Measurements from ENCODE around the gene SLC15A5. TPM values are rescaled to one million over a fixed set of nuclear protein-coding genes. Genes with fewer than 3 reads are reported as not detected.

Gene SLC15A5
- total and polyA plus RNA-seq, 11 donors = not detected

DNA sequence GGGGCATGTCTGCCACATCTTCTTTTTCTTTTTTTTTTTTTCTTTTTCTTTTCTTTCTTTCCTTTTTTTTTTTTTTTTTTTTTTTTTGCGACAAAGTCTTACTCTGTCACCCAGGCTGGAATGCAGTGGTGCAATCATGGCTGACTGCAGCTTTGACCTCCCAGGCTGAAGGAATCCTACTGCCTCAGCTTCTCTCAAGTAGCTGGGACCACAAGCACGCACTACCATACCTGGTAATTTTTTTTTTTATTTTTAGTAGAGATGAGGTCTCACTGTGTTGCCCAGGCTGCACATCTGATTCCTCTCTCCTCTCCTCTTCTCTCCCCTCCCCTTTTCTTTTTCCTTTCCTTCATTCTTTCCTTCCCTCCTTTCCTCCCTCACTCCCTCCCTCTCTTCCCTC lies 18.5 kb downstream of the SLC15A5 start:
- DNase-seq = no peak
- Histone ChIP-seq H3K27me3 (no peaks in the 10 kb centered on the region), H3K4me3 (no peak overlapping the region), H3K36me3 (no peaks in the 10 kb centered on the region), H3K9me3 (peaks cover 0 to 11% (median 0%) of the 10 kb centered on the region in 12 donors), H3K27ac (no peak overlapping the region), H3K4me1 (no peaks in the 10 kb centered on the region)
- no peak for TF ChIP-seq POLR2A (IDR thresholded peaks at IDR 0.05)
- TF ChIP-seq, protein P1, sequence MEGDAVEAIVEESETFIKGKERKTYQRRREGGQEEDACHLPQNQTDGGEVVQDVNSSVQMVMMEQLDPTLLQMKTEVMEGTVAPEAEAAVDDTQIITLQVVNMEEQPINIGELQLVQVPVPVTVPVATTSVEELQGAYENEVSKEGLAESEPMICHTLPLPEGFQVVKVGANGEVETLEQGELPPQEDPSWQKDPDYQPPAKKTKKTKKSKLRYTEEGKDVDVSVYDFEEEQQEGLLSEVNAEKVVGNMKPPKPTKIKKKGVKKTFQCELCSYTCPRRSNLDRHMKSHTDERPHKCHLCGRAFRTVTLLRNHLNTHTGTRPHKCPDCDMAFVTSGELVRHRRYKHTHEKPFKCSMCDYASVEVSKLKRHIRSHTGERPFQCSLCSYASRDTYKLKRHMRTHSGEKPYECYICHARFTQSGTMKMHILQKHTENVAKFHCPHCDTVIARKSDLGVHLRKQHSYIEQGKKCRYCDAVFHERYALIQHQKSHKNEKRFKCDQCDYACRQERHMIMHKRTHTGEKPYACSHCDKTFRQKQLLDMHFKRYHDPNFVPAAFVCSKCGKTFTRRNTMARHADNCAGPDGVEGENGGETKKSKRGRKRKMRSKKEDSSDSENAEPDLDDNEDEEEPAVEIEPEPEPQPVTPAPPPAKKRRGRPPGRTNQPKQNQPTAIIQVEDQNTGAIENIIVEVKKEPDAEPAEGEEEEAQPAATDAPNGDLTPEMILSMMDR (IDR thresholded peaks at IDR 0.05) = no peak
- 80 to 90% (median 86%) methylated on average over 2 of the region's 2 CpGs for WGBS, 4 donors
- ATAC-seq = no peak
- intact Hi-C loops (cut with DNase I) = no loop called here

DNA sequence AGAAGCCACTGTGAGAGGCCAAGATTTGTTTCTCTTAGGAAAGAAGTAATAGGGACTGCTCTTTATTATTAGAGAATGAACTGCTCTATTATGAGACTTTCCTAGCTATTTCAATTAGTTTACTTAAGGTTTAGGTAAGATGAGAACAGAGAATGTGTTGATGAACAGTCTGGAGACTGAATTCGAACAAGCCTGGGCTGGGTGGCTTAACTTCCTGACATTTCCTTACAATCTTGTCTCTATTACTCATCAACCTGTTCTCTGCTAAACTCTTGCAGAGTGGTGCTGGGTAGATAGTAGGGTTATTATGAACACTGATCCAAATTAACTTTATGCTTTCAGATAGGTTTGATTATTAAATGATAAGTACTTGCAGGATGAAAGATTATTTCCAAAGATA lies 31.2 kb downstream of the SLC15A5 start:
- Histone ChIP-seq H3K27me3 (no peaks in the 10 kb centered on the region), H3K4me1 (no peaks in the 10 kb centered on the region), H3K9me3 (no peaks in the 10 kb centered on the region), H3K27ac (no peak overlapping the region), H3K4me3 (no peak overlapping the region), H3K36me3 (no peaks in the 10 kb centered on the region)
- DNase-seq (no peak), ATAC-seq (no peak)
- WGBS, 4 donors = 72 to 82% (median 77%) methylated on average over 1 of the region's 1 CpG
- no peak for TF ChIP-seq POLR2A (IDR thresholded peaks at IDR 0.05)
- TF ChIP-seq, protein P1 (IDR thresholded peaks at IDR 0.05) = no peak
- intact Hi-C loops (cut with DNase I) = no loop called here

GRCh38 chr12:16245209-16245608 lies 32.3 kb downstream of the SLC15A5 start:
- Histone ChIP-seq H3K27me3 (no peaks in the 10 kb centered on the region), H3K4me3 (no peak overlapping the region), H3K4me1 (no peaks in the 10 kb centered on the region), H3K36me3 (no peaks in the 10 kb centered on the region), H3K9me3 (no peaks in the 10 kb centered on the region), H3K27ac (no peak overlapping the region)
- TF ChIP-seq, protein P1 (IDR thresholded peaks at IDR 0.05) = no peak
- TF ChIP-seq POLR2A (IDR thresholded peaks at IDR 0.05) = no peak
- DNase-seq = no peak
- ATAC-seq = no peak
- WGBS, 4 donors = 70 to 80% (median 72%) methylated on average over 3 of the region's 3 CpGs
- intact Hi-C loops (cut with DNase I) = no loop called here

- ATAC-seq (no peak), DNase-seq (no peak)
- no peaks in the 10 kb centered on the region for H3K27me3 ChIP-seq
- WGBS, 4 donors = 85 to 90% (median 87%) methylated on average over 9 of the region's 9 CpGs
- no peaks in the 10 kb centered on the region for H3K9me3 ChIP-seq
- TF ChIP-seq, protein P1 (IDR thresholded peaks at IDR 0.05) = no peak
- TF ChIP-seq POLR2A (IDR thresholded peaks at IDR 0.05) = no peak
- no peak overlapping the region for H3K4me3 ChIP-seq
- H3K36me3 ChIP-seq = no peaks in the 10 kb centered on the region
- H3K4me1 ChIP-seq = no peaks in the 10 kb centered on the region
- intact Hi-C loops (cut with DNase I) = no loop called here
- no peak overlapping the region for H3K27ac ChIP-seq
These were observed 33.7 kb downstream of the SLC15A5 start for GRCh38 chr12:16243487-16244412.
